Calu3 (cell line): ENCODE measurements around the gene TMSB4X. TPM values are rescaled to one million over a fixed set of nuclear protein-coding genes. Genes with fewer than 3 reads are reported as not detected.
"Not testable (repeated sequence)": the region's sequence is repeated elsewhere in the genome, so short reads cannot be mapped to it uniquely, and the experiment has no call there.

Experiments used
- BruUV-seq: library from RNA; stranded (reverse); fragments of 400-500 nt; replicated peaks from 2 replicates; lab custom pipeline; 2021; lab: Mats Ljungman, UMichigan
- CTCF ChIA-PET: fragments of 300-600 bp; sonication (Branson Sonifier 250); formaldehyde crosslinking; loops from one replicate; lab custom pipeline; 2022; ENCODE audit warnings: antibody characterized with exemption; lab: Charles Lee
- DNase-seq: peaks from one replicate; pipeline ENCODE4 v3.0.0; 2022
- H3K27ac Mint-ChIP-seq: one replicate; pipeline ENCODE4 v1.8.0; 2022; ENCODE audit warnings: mixed read lengths; ENCODE audit not compliant: unreplicated experiment
- H3K27me3 Mint-ChIP-seq: one replicate; pipeline ENCODE4 v1.8.0; 2022; ENCODE audit warnings: mixed read lengths; ENCODE audit not compliant: unreplicated experiment
- H3K36me3 Mint-ChIP-seq: one replicate; pipeline ENCODE4 v1.8.0; 2022; ENCODE audit warnings: mild to moderate bottlenecking, moderate library complexity, mixed read lengths; ENCODE audit not compliant: insufficient read depth, unreplicated experiment
- H3K4me1 Mint-ChIP-seq: one replicate; pipeline ENCODE4 v1.8.0; 2022; ENCODE audit warnings: mild to moderate bottlenecking, low read depth, mixed read lengths; ENCODE audit not compliant: unreplicated experiment
- H3K4me3 Mint-ChIP-seq: one replicate; pipeline ENCODE4 v1.8.0; 2022; ENCODE audit warnings: mild to moderate bottlenecking, low read depth, moderate library complexity, mixed read lengths; ENCODE audit not compliant: unreplicated experiment
- H3K9me3 Mint-ChIP-seq: one replicate; pipeline ENCODE4 v1.8.0; 2022; ENCODE audit warnings: low read depth, mixed read lengths; ENCODE audit not compliant: unreplicated experiment
- CTCF ChIP-seq: fragments of 200-600 bp; IDR thresholded peaks from one replicate; pipeline ENCODE4 v1.8.0; 2022; ENCODE audit warnings: antibody characterized with exemption; ENCODE audit not compliant: unreplicated experiment
- intact Hi-C: fragments of 100-400 bp; cut with micrococcal nuclease; formaldehyde crosslinking; loops from one replicate; pipeline ENCODE4 v1.10.0; 2022; ENCODE audit not compliant: unreplicated experiment
- total RNA-seq: library from RNA; stranded (reverse); gene quantifications from 2 replicates; pipeline ENCODE4 v1.2.3, GENCODE V29; 2022

TMSB4X gene
- total RNA-seq, 1 experiment from 2014 or later: 5,274 TPM

DNA sequence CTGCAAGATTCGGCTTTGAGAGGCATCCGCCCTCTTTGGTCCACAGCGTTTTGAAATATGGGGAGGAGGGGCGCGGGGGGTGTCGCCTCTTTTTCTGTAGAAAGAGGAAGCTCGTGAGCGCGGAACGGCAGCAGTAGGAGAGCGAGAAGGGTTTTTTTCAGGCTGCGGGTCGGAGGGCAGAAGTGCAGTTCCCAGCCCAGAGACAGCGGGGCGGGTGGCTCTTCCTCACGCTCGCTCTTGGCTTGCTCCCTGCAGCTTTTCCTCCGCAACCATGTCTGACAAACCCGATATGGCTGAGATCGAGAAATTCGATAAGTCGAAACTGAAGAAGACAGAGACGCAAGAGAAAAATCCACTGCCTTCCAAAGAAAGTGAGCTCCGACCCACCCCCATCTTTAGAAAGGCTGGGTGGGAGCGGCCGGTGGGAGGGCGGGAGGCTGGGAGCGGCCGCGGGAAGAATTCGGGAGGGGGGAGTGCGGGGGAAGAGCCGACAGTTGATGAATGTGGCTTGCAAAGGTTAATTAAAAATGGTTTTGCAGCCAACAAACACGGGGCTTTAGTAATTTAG, 1.2 kb downstream of the TMSB4X start:
- peak; percentile 62 for DNase-seq
- intact Hi-C loops: loop anchor here (10.0 kb wide), 1 partner anchor 309 kb away; no protein-coding TSS in a partner anchor
- Mint-ChIP-seq H3K4me3 (peak overlapping the region; percentile 85), H3K4me1 (peaks cover 50% of the 10 kb centered on the region), H3K27me3 (no peaks in the 10 kb centered on the region), H3K36me3 (peaks cover 86% of the 10 kb centered on the region), H3K27ac (peak overlapping the region; percentile 99), H3K9me3 (no peaks in the 10 kb centered on the region)
- TF ChIP-seq CTCF: no peak
- CTCF ChIA-PET: interaction anchor here (0.9 to 3.1 kb wide), 3 partner anchors 10 to 30 kb away, joined by 3 to 19 read pairs (median 5); no protein-coding TSS in a partner anchor
- BruUV-seq: TSS peak; percentile 70

DNA sequence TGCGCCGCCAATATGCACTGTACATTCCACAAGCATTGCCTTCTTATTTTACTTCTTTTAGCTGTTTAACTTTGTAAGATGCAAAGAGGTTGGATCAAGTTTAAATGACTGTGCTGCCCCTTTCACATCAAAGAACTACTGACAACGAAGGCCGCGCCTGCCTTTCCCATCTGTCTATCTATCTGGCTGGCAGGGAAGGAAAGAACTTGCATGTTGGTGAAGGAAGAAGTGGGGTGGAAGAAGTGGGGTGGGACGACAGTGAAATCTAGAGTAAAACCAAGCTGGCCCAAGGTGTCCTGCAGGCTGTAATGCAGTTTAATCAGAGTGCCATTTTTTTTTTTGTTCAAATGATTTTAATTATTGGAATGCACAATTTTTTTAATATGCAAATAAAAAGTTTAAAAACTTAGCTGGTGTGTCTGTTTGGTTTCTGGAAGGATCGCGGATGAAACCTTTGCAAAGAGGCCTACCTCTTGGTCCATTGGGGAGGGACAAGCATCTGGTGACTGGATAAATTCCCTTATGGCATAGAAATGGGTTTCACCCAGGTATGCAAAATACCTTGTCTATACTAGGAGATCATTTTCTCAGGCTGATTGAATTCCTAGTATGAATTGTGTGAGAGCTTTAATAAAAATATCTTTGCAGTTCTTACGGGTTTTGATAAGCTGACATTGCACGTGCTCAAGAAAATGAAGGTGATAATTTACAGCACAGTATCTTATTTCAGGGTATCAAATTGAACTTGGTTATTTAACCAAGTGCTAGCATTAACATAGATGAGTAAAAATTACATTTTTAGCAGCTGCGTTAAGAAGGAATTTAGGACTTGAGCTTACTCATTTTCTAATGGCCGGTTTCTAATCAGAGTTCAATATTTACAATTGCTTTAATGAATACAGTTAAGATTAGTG, 2.2 kb downstream of the TMSB4X start:
- BruUV-seq, DNase-seq, H3K27me3 Mint-ChIP-seq, H3K9me3 Mint-ChIP-seq: not testable (repeated sequence)
- peak overlapping the region; percentile 85 for H3K4me3 Mint-ChIP-seq
- peak overlapping the region; percentile 99 for H3K27ac Mint-ChIP-seq
- CTCF ChIA-PET: interaction anchor here (0.7 to 3.1 kb wide), 6 partner anchors 12 to 511 kb away, joined by 3 to 19 read pairs (median 4); no protein-coding TSS in a partner anchor
- H3K4me1 Mint-ChIP-seq: peaks cover 47% of the 10 kb centered on the region
- peaks cover 76% of the 10 kb centered on the region for H3K36me3 Mint-ChIP-seq
- intact Hi-C loops: loop anchor here (10.0 kb wide), 1 partner anchor 308 kb away; no protein-coding TSS in a partner anchor

- intact Hi-C loops: loop anchor here (2.0 to 10.0 kb wide), 3 partner anchors 31 to 511 kb away; no protein-coding TSS in a partner anchor
- no peak for TF ChIP-seq CTCF
- Mint-ChIP-seq H3K27ac (peak overlapping the region; percentile 99), H3K36me3 (peaks cover 71% of the 10 kb centered on the region), H3K4me1 (peaks cover 49% of the 10 kb centered on the region), H3K4me3 (peak overlapping the region; percentile 85), H3K27me3 (no peaks in the 10 kb centered on the region), H3K9me3 (no peaks in the 10 kb centered on the region)
- no TSS peak for BruUV-seq
- no peak for DNase-seq
- CTCF ChIA-PET: interaction anchor here (1.3 to 2.2 kb wide), 2 partner anchors 31 to 510 kb away, joined by 4 to 8 read pairs; no protein-coding TSS in a partner anchor
Measured at GRCh38 chrX:12977761-12978204, 2.9 kb downstream of the TMSB4X start.

DNA sequence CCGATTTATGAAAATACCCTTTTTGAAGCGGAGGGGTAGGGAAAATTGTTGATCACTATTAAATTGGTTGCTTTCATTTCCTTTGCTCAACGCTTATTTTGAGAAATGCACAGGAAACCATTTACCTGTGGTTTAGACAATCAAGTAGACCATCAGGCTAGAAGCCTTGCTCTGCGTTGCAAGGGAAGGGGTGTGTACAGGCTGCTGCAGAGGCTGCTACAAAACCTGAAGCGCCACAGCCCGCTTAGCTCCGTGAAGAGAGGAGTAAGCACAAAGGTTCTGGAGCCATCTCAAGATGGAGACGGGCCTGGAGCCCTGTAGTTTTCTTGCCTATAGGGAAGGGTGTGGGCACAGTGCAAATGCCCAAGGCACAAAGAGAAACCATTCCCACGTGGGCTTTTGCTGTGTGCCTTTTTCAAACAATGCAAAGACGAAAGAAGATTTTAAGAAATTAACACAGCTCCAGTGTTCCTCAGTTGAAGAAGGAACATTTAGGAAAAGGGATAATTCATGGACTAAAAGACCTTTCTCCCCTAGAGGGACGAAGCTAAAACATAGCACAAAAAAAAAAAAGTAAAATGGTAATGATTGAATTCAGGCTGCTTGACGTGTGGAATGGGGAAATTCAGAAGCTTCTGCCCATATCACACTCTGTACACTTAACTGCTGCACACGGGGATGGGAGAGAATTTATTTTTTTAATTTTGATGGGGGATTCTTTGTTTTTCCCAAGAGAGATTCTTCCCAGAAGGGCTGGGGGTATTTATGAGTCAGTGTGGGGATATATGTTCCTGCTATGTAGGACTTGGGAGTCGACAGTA, 3.5 kb downstream of the TMSB4X start:
- no TSS peak for BruUV-seq
- intact Hi-C loops: loop anchor here (2.0 to 10.0 kb wide), 3 partner anchors 32 to 510 kb away; no protein-coding TSS in a partner anchor
- H3K4me1 Mint-ChIP-seq: peaks cover 49% of the 10 kb centered on the region
- CTCF ChIA-PET: interaction anchor here (0.6 to 2.2 kb wide), 4 partner anchors 32 to 510 kb away, joined by 3 to 8 read pairs (median 5); no protein-coding TSS in a partner anchor
- H3K36me3 Mint-ChIP-seq: peaks cover 66% of the 10 kb centered on the region
- no peaks in the 10 kb centered on the region for H3K27me3 Mint-ChIP-seq
- DNase-seq: peak; percentile 48
- no peaks in the 10 kb centered on the region for H3K9me3 Mint-ChIP-seq
- peak overlapping the region; percentile 99 for H3K27ac Mint-ChIP-seq
- H3K4me3 Mint-ChIP-seq: peak overlapping the region; percentile 85
- no peak for TF ChIP-seq CTCF
